ENCODE data around the gene SOHLH1. TPM values are rescaled to one million over a fixed set of nuclear protein-coding genes. Genes with fewer than 3 reads are reported as not detected.

Gene SOHLH1
- total RNA-seq, 1 experiment from 2014 or later = not detected

GRCh38 chr9:135732569-135733257 lies 33.4 kb upstream of the SOHLH1 start:
- no peak for DNase-seq (ENCODE audit: low read depth)
- in situ Hi-C loops (cut with HindIII; ENCODE audit: low pct_unique_long_range_greater_than_20kb, low sequenced_read_pairs) = no loop called here

GRCh38 chr9:135731454-135731853 lies 32.2 kb upstream of the SOHLH1 start:
- in situ Hi-C loops (cut with HindIII; ENCODE audit: low pct_unique_long_range_greater_than_20kb, low sequenced_read_pairs) = no loop called here
- DNase-seq (ENCODE audit: low read depth) = no peak

GRCh38 chr9:135729480-135729879 lies 30.2 kb upstream of the SOHLH1 start:
- in situ Hi-C loops (cut with HindIII; ENCODE audit: low pct_unique_long_range_greater_than_20kb, low sequenced_read_pairs) = no loop called here
- DNase-seq (ENCODE audit: low read depth) = no peak

GRCh38 chr9:135728436-135729110 lies 29.3 kb upstream of the SOHLH1 start:
- DNase-seq (ENCODE audit: low read depth) = no peak
- in situ Hi-C loops (cut with HindIII; ENCODE audit: low pct_unique_long_range_greater_than_20kb, low sequenced_read_pairs) = no loop called here

GRCh38 chr9:135727257-135727875 lies 28.1 kb upstream of the SOHLH1 start:
- no peak for DNase-seq (ENCODE audit: low read depth)
- in situ Hi-C loops (cut with HindIII; ENCODE audit: low pct_unique_long_range_greater_than_20kb, low sequenced_read_pairs) = no loop called here

GRCh38 chr9:135726138-135726853 lies 27.0 kb upstream of the SOHLH1 start:
- no peak for DNase-seq (ENCODE audit: low read depth)
- in situ Hi-C loops (cut with HindIII; ENCODE audit: low pct_unique_long_range_greater_than_20kb, low sequenced_read_pairs) = no loop called here

- no peak for DNase-seq (ENCODE audit: low read depth)
- in situ Hi-C loops (cut with HindIII; ENCODE audit: low pct_unique_long_range_greater_than_20kb, low sequenced_read_pairs) = no loop called here
These were observed 25.0 kb upstream of the SOHLH1 start for GRCh38 chr9:135724186-135724787.

- no peak for DNase-seq (ENCODE audit: low read depth)
- in situ Hi-C loops (cut with HindIII; ENCODE audit: low pct_unique_long_range_greater_than_20kb, low sequenced_read_pairs) = no loop called here
These were observed 23.1 kb upstream of the SOHLH1 start for GRCh38 chr9:135722365-135722764.

GRCh38 chr9:135719472-135719871 lies 20.2 kb upstream of the SOHLH1 start:
- no peak for DNase-seq (ENCODE audit: low read depth)
- in situ Hi-C loops (cut with HindIII; ENCODE audit: low pct_unique_long_range_greater_than_20kb, low sequenced_read_pairs) = no loop called here

GRCh38 chr9:135718616-135719015 lies 19.3 kb upstream of the SOHLH1 start:
- peak; percentile 34 for DNase-seq (ENCODE audit: low read depth)
- in situ Hi-C loops (cut with HindIII; ENCODE audit: low pct_unique_long_range_greater_than_20kb, low sequenced_read_pairs) = no loop called here

- in situ Hi-C loops (cut with HindIII; ENCODE audit: low pct_unique_long_range_greater_than_20kb, low sequenced_read_pairs) = no loop called here
- no peak for DNase-seq (ENCODE audit: low read depth)
These were observed 18.1 kb upstream of the SOHLH1 start for GRCh38 chr9:135717410-135717809.

- in situ Hi-C loops (cut with HindIII; ENCODE audit: low pct_unique_long_range_greater_than_20kb, low sequenced_read_pairs) = no loop called here
- no peak for DNase-seq (ENCODE audit: low read depth)
These were observed 16.8 kb upstream of the SOHLH1 start for GRCh38 chr9:135716045-135716444.

GRCh38 chr9:135715056-135715595 lies 15.8 kb upstream of the SOHLH1 start:
- in situ Hi-C loops (cut with HindIII; ENCODE audit: low pct_unique_long_range_greater_than_20kb, low sequenced_read_pairs) = no loop called here
- no peak for DNase-seq (ENCODE audit: low read depth)

- in situ Hi-C loops (cut with HindIII; ENCODE audit: low pct_unique_long_range_greater_than_20kb, low sequenced_read_pairs) = no loop called here
- DNase-seq (ENCODE audit: low read depth) = no peak
These were observed 15.2 kb upstream of the SOHLH1 start for GRCh38 chr9:135714242-135715055.

- in situ Hi-C loops (cut with HindIII; ENCODE audit: low pct_unique_long_range_greater_than_20kb, low sequenced_read_pairs) = no loop called here
These were observed 13.5 kb upstream of the SOHLH1 start for GRCh38 chr9:135712613-135713295.

GRCh38 chr9:135711881-135712280 lies 12.6 kb upstream of the SOHLH1 start:
- no peak for DNase-seq (ENCODE audit: low read depth)
- in situ Hi-C loops (cut with HindIII; ENCODE audit: low pct_unique_long_range_greater_than_20kb, low sequenced_read_pairs) = no loop called here

More at GRCh38 chr9:135712613-135713295, 13.5 kb upstream of the SOHLH1 start:
- no peak for DNase-seq (ENCODE audit: low read depth)

- in situ Hi-C loops (cut with HindIII; ENCODE audit: low pct_unique_long_range_greater_than_20kb, low sequenced_read_pairs) = no loop called here
- DNase-seq (ENCODE audit: low read depth) = no peak
These were observed 12.1 kb upstream of the SOHLH1 start for GRCh38 chr9:135711391-135711790.
